Activated T-helper 9 cell treated with anti-CD3 and anti-CD28 coated beads, Interleukin-2, amount 50 U/mL, for 16 hours (primary cell): Measurements from ENCODE around the gene EZH2.

ENCODE experiments used
- DNase-seq: peaks from one replicate; pipeline ENCODE4 v3.0.0-alpha.2; 2020; ENCODE audit warnings: low read depth

Gene EZH2

GRCh38 chr7:148806187-148806586 lies 77.9 kb downstream of the EZH2 start:
- DNase-seq, result no peak

GRCh38 chr7:148804343-148805235 lies 79.5 kb downstream of the EZH2 start:
- DNase-seq, result no peak

GRCh38 chr7:148803094-148803493 lies 81.0 kb downstream of the EZH2 start:
- DNase-seq, result no peak

GRCh38 chr7:148802101-148802493 lies 82.0 kb downstream of the EZH2 start:
- DNase-seq, result no peak

- no peak for DNase-seq
Measured at GRCh38 chr7:148800677-148801076, 83.4 kb downstream of the EZH2 start.

- no peak for DNase-seq
Measured at GRCh38 chr7:148799893-148800555, 84.1 kb downstream of the EZH2 start.

- no peak for DNase-seq
Measured at GRCh38 chr7:148796841-148797240, 87.2 kb downstream of the EZH2 start.

GRCh38 chr7:148794476-148794875 lies 89.6 kb downstream of the EZH2 start:
- no peak for DNase-seq

- no peak for DNase-seq
Measured at GRCh38 chr7:148793590-148793989, 90.5 kb downstream of the EZH2 start.

- no peak for DNase-seq
Measured at GRCh38 chr7:148791546-148791945, 92.5 kb downstream of the EZH2 start.

- DNase-seq, result no peak
Measured at GRCh38 chr7:148790850-148791249, 93.2 kb downstream of the EZH2 start.

GRCh38 chr7:148790131-148790726 lies 93.9 kb downstream of the EZH2 start:
- DNase-seq, result no peak

- no peak for DNase-seq
Measured at GRCh38 chr7:148789220-148789619, 94.9 kb downstream of the EZH2 start.

GRCh38 chr7:148787571-148788295 lies 96.4 kb downstream of the EZH2 start:
- no peak for DNase-seq

- DNase-seq, result no peak
Measured at GRCh38 chr7:148783801-148784527, 100.1 kb downstream of the EZH2 start.

- DNase-seq, result no peak
Measured at GRCh38 chr7:148782757-148783456, 101.2 kb downstream of the EZH2 start.

- no peak for DNase-seq
Measured at GRCh38 chr7:148774471-148774870, 109.6 kb downstream of the EZH2 start.

- peak; percentile 3 for DNase-seq
Measured at GRCh38 chr7:148773334-148773733, 110.8 kb downstream of the EZH2 start.

- DNase-seq, result no peak
Measured at GRCh38 chr7:148772297-148773089, 111.6 kb downstream of the EZH2 start.

- DNase-seq, result no peak
Measured at GRCh38 chr7:148770004-148770403, 114.1 kb downstream of the EZH2 start.
